ENCODE measurements around the gene SMYD2.

SMYD2 gene

DNA sequence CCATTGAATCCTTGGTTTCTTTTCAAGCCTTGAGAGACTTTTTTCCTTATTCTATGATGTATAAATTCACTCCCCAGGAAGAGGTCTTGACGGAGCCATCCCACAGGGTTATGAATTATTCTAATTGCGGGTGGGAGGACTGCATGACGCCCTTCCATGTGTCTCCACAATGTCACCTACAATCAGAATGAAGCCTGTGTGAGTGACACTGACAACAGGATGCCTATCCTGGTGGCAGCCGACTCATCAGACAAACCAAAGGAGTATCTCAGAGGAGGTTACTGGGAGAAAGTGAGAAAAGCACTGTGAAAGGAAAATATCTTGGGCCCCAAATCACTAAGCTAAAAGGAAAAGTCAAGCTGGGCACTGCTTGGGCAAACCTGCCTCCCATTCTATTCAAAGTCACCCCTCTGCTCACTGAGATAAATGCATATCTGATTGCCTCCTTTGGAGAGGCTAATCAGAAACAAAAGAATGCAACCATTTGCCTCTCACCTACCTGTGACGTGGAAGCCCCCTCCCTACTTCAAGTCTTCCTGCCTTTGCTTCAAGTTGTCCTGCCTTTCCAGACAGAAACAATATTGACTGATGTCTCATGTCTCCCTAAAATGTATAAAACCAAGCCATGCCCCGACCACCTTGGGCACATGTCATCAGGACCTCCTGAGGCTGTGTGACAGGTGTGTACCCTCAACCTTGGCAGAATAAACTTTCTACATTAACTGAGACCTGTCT, 98.4 kb downstream of the SMYD2 start:
- H3K9ac ChIP-seq (ENCODE audit: low read length), result no peak overlapping the region
- H3K23ac ChIP-seq (ENCODE audit: low read length), result no peak overlapping the region
- H2AFZ ChIP-seq (ENCODE audit: insufficient read depth, low read length, poor library complexity), result no peak overlapping the region
- peak overlapping the region; percentile 43 for H2BK12ac ChIP-seq (ENCODE audit: low read length)
- no peak overlapping the region for H4K8ac ChIP-seq (ENCODE audit: low read depth, low read length)
- peaks cover 14% of the 10 kb centered on the region for H3K79me1 ChIP-seq (ENCODE audit: low read length)
- H2AK5ac ChIP-seq (ENCODE audit: low read length), result no peak overlapping the region
- no peak overlapping the region for H3K4ac ChIP-seq (ENCODE audit: low read depth, low read length)
- no peak overlapping the region for H3K4me3 ChIP-seq (ENCODE audit: low read depth, low read length)
- H3K14ac ChIP-seq (ENCODE audit: low read length), result no peak overlapping the region
- peak overlapping the region; percentile 42 for H2BK5ac ChIP-seq (ENCODE audit: low read depth, low read length, poor library complexity)
- DNase-seq, result peak in 1 of 2 donors; percentile 52
- peaks cover 21 to 27% of the 10 kb centered on the region in 2 experiments for H3K4me1 ChIP-seq (ENCODE audit: control insufficient read depth in 1 of 2, insufficient read depth in 2 of 2, low read length in 2 of 2)
- peaks cover 3% of the 10 kb centered on the region for H3K79me2 ChIP-seq (ENCODE audit: control insufficient read depth, insufficient read depth, low read length, poor library complexity)
- no CpG with 5 or more reads among the region's 6 CpGs for WGBS (ENCODE audit: extremely low coverage, insufficient coverage, insufficient read length)
- peak overlapping the region; percentile 64 for H3K27ac ChIP-seq (ENCODE audit: low read depth, low read length)
- peak overlapping the region; percentile 69 for H4K91ac ChIP-seq (ENCODE audit: low read depth, low read length)
- peak overlapping the region; percentile 7 for H2BK120ac ChIP-seq (ENCODE audit: insufficient read depth, low read length, poor library complexity)
- H3K36me3 ChIP-seq (ENCODE audit: control insufficient read depth in 1 of 2, insufficient read depth in 2 of 2, low read length in 2 of 2), result peaks cover 28 to 34% of the 10 kb centered on the region in 2 experiments
- no peaks in the 10 kb centered on the region for H3K9me3 ChIP-seq (ENCODE audit: insufficient read depth, low read depth, low read length)
- no peaks in the 10 kb centered on the region for H3K27me3 ChIP-seq (ENCODE audit: insufficient read depth, low read length)
- no peak overlapping the region for H3K4me2 ChIP-seq (ENCODE audit: low read length)
- no peak overlapping the region for H4K12ac ChIP-seq (ENCODE audit: low read depth, low read length)
- peak overlapping the region; percentile 62 for H3K18ac ChIP-seq (ENCODE audit: low read length)

DNA sequence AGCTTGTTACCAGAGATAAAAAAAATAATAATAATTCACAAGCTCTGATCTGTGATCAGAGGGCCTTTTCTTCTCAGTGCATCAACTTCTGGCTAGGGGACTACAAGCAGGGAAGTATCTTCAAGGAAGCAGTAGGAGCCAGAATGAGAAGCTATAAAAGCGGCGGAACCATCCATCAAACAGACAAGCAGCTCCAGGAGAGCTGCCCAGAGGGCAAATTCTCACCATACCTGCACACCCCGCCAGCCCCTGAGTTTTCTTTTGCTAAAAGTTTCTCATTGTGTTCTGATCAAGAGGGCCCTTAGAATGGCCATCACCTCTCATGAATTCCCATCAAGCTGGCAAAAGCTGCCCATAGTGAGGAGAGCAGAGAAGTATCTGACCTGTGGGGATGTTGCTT, 99.4 kb downstream of the SMYD2 start:
- peaks cover 3% of the 10 kb centered on the region for H3K79me2 ChIP-seq (ENCODE audit: control insufficient read depth, insufficient read depth, low read length, poor library complexity)
- no peaks in the 10 kb centered on the region for H3K9me3 ChIP-seq (ENCODE audit: insufficient read depth, low read depth, low read length)
- WGBS (ENCODE audit: extremely low coverage, insufficient coverage, insufficient read length), result no CpG with 5 or more reads among the region's 3 CpGs
- H4K12ac ChIP-seq (ENCODE audit: low read depth, low read length), result no peak overlapping the region
- H2AK5ac ChIP-seq (ENCODE audit: low read length), result no peak overlapping the region
- peaks cover 29 to 38% of the 10 kb centered on the region in 2 experiments for H3K36me3 ChIP-seq (ENCODE audit: control insufficient read depth in 1 of 2, insufficient read depth in 2 of 2, low read length in 2 of 2)
- H4K8ac ChIP-seq (ENCODE audit: low read depth, low read length), result no peak overlapping the region
- no peaks in the 10 kb centered on the region for H3K27me3 ChIP-seq (ENCODE audit: insufficient read depth, low read length)
- no peak overlapping the region for H2AFZ ChIP-seq (ENCODE audit: insufficient read depth, low read length, poor library complexity)
- H3K9ac ChIP-seq (ENCODE audit: low read length), result no peak overlapping the region
- peak overlapping the region; percentile 42 for H2BK5ac ChIP-seq (ENCODE audit: low read depth, low read length, poor library complexity)
- peaks cover 14% of the 10 kb centered on the region for H3K79me1 ChIP-seq (ENCODE audit: low read length)
- H3K4me1 ChIP-seq (ENCODE audit: control insufficient read depth in 1 of 2, insufficient read depth in 2 of 2, low read length in 2 of 2), result peaks cover 21 to 27% of the 10 kb centered on the region in 2 experiments
- no peak overlapping the region for H3K23ac ChIP-seq (ENCODE audit: low read length)
- H3K18ac ChIP-seq (ENCODE audit: low read length), result peak overlapping the region; percentile 70
- H3K4ac ChIP-seq (ENCODE audit: low read depth, low read length), result peak overlapping the region; percentile 15
- peak; percentile 41 to 66 for DNase-seq
- H3K14ac ChIP-seq (ENCODE audit: low read length), result peak overlapping the region; percentile 20
- H4K91ac ChIP-seq (ENCODE audit: low read depth, low read length), result peak overlapping the region; percentile 50
- peak overlapping the region; percentile 32 for H2BK12ac ChIP-seq (ENCODE audit: low read length)
- peak overlapping the region; percentile 64 for H2BK120ac ChIP-seq (ENCODE audit: insufficient read depth, low read length, poor library complexity)
- peak overlapping the region; percentile 79 for H3K27ac ChIP-seq (ENCODE audit: low read depth, low read length)
- H3K4me3 ChIP-seq (ENCODE audit: low read depth, low read length), result no peak overlapping the region
- peak overlapping the region; percentile 34 for H3K4me2 ChIP-seq (ENCODE audit: low read length)

GRCh38 chr1:214380986-214381695, 100.2 kb downstream of the SMYD2 start:
- Histone ChIP-seq H2BK5ac (ENCODE audit: low read depth, low read length, poor library complexity) (peak overlapping the region; percentile 42), H3K4me1 (ENCODE audit: control insufficient read depth in 1 of 2, insufficient read depth in 2 of 2, low read length in 2 of 2) (peaks cover 21 to 27% of the 10 kb centered on the region in 2 experiments), H2BK12ac (ENCODE audit: low read length) (no peak overlapping the region), H4K12ac (ENCODE audit: low read depth, low read length) (no peak overlapping the region), H3K27ac (ENCODE audit: low read depth, low read length) (peak overlapping the region; percentile 79), H3K23ac (ENCODE audit: low read length) (no peak overlapping the region), H3K79me1 (ENCODE audit: low read length) (peaks cover 14% of the 10 kb centered on the region), H3K18ac (ENCODE audit: low read length) (no peak overlapping the region), H2AFZ (ENCODE audit: insufficient read depth, low read length, poor library complexity) (no peak overlapping the region), H2AK5ac (ENCODE audit: low read length) (no peak overlapping the region), H2BK120ac (ENCODE audit: insufficient read depth, low read length, poor library complexity) (peak overlapping the region; percentile 64), H3K79me2 (ENCODE audit: control insufficient read depth, insufficient read depth, low read length, poor library complexity) (peaks cover 3% of the 10 kb centered on the region), H4K91ac (ENCODE audit: low read depth, low read length) (peak overlapping the region; percentile 50), H3K4ac (ENCODE audit: low read depth, low read length) (no peak overlapping the region), H3K14ac (ENCODE audit: low read length) (no peak overlapping the region), H3K4me2 (ENCODE audit: low read length) (no peak overlapping the region), H3K4me3 (ENCODE audit: low read depth, low read length) (no peak overlapping the region), H3K27me3 (ENCODE audit: insufficient read depth, low read length) (no peaks in the 10 kb centered on the region), H4K8ac (ENCODE audit: low read depth, low read length) (no peak overlapping the region), H3K9me3 (ENCODE audit: insufficient read depth, low read depth, low read length) (no peaks in the 10 kb centered on the region), H3K36me3 (ENCODE audit: control insufficient read depth in 1 of 2, insufficient read depth in 2 of 2, low read length in 2 of 2) (peaks cover 28 to 34% of the 10 kb centered on the region in 2 experiments), H3K9ac (ENCODE audit: low read length) (no peak overlapping the region)
- DNase-seq, result peak in 1 of 2 donors; percentile 55
- no CpG with 5 or more reads among the region's 1 CpG for WGBS (ENCODE audit: extremely low coverage, insufficient coverage, insufficient read length)

DNA sequence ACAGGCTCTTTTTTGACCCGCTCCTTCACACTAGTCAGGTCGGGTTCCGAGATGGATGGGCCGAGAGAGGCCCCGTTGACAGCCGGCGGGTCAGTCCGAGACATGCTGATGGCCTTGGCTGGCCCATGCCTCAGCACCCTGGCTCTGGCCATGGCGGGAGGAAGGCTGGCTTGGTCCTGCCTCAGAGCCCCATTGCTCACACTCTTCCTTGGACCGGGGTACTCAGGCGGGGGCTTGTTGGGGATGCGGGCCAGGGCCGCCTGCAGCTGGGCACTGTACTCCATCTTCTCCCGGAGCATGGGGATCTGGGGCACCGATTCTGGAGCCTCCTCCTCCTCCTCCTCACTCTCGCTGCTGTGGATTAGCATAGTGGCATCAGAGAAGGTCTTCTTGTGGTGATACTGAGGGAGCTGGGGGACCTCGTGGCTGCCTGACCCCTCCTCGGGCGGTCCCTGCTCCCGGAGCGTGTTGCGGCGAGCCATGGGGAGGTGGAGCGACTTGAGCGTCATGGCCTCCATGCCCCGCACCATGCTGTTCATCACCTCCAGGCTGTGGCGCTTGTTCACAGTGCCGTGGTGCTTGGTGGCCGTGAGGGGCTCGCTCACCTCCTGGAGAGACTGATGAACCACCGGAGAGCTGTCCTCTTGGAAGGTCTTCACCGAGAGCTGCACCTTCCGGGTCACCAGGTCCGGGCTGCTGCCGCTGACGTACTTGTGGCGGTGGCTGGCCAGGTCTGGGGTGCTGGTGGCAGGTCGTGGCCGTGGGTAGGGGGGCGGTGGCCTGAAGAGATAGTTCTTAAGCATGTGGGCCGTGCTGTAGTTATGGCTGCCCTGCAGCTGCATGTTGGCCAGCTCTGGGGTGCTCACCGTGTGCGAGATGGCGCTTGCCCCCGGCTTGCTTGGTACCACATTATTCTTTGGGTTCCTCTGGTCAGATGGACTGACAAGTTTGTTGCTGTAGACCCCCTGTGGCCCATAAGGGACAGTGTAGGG, 102.7 kb downstream of the SMYD2 start:
- no peak overlapping the region for H2AK5ac ChIP-seq (ENCODE audit: low read length)
- H3K9me3 ChIP-seq (ENCODE audit: insufficient read depth, low read depth, low read length), result no peaks in the 10 kb centered on the region
- H3K14ac ChIP-seq (ENCODE audit: low read length), result no peak overlapping the region
- H2BK120ac ChIP-seq (ENCODE audit: insufficient read depth, low read length, poor library complexity), result no peak overlapping the region
- no peak overlapping the region for H2BK5ac ChIP-seq (ENCODE audit: low read depth, low read length, poor library complexity)
- H4K12ac ChIP-seq (ENCODE audit: low read depth, low read length), result no peak overlapping the region
- H3K23ac ChIP-seq (ENCODE audit: low read length), result no peak overlapping the region
- peak overlapping the region; percentile 13 for H3K4ac ChIP-seq (ENCODE audit: low read depth, low read length)
- no peak overlapping the region for H3K27ac ChIP-seq (ENCODE audit: low read depth, low read length)
- peaks cover 12 to 22% of the 10 kb centered on the region in 2 experiments for H3K4me1 ChIP-seq (ENCODE audit: control insufficient read depth in 1 of 2, insufficient read depth in 2 of 2, low read length in 2 of 2)
- WGBS (ENCODE audit: extremely low coverage, insufficient coverage, insufficient read length), result no CpG with 5 or more reads among the region's 45 CpGs
- no peak overlapping the region for H3K4me2 ChIP-seq (ENCODE audit: low read length)
- no peak overlapping the region for H3K4me3 ChIP-seq (ENCODE audit: low read depth, low read length)
- no peak overlapping the region for H3K9ac ChIP-seq (ENCODE audit: low read length)
- peaks cover under 1% of the 10 kb centered on the region for H3K79me2 ChIP-seq (ENCODE audit: control insufficient read depth, insufficient read depth, low read length, poor library complexity)
- peaks cover 9% of the 10 kb centered on the region for H3K79me1 ChIP-seq (ENCODE audit: low read length)
- H3K36me3 ChIP-seq (ENCODE audit: control insufficient read depth in 1 of 2, insufficient read depth in 2 of 2, low read length in 2 of 2), result peaks cover 32 to 38% of the 10 kb centered on the region in 2 experiments
- H3K18ac ChIP-seq (ENCODE audit: low read length), result no peak overlapping the region
- no peak overlapping the region for H2BK12ac ChIP-seq (ENCODE audit: low read length)
- DNase-seq, result no peak
- H3K27me3 ChIP-seq (ENCODE audit: insufficient read depth, low read length), result no peaks in the 10 kb centered on the region
- no peak overlapping the region for H2AFZ ChIP-seq (ENCODE audit: insufficient read depth, low read length, poor library complexity)
- H4K91ac ChIP-seq (ENCODE audit: low read depth, low read length), result no peak overlapping the region
- H4K8ac ChIP-seq (ENCODE audit: low read depth, low read length), result no peak overlapping the region

All from trophoblast cell (in vitro differentiated cells and primary cell).